Muscle layer of duodenum (tissue), 2 donors: ENCODE results near the gene SENP3.
A peak's percentile ranks its signal among the peaks of the same experiment; 100 is the strongest.

ENCODE experiments used
- H3K27ac ChIP-seq: one replicate; pipeline ENCODE4 v1.7.0; 2013; ENCODE audit warnings: mild to moderate bottlenecking, low read length
- H3K27me3 ChIP-seq: one replicate; pipeline ENCODE4 v1.7.0; 2013; ENCODE audit warnings: low read depth, mild to moderate bottlenecking, control low read depth, low read length
- H3K36me3 ChIP-seq, 2 donors: one replicate each; pipeline ENCODE4 v1.7.0; 2013; ENCODE audit warnings: low read length in 2 of 2, control low read depth in 1 of 2, mild to moderate bottlenecking in 1 of 2; ENCODE audit not compliant: insufficient read depth in 2 of 2, control insufficient read depth in 1 of 2
- H3K4me1 ChIP-seq, 2 donors: one replicate each; pipeline ENCODE4 v1.7.0; 2013; ENCODE audit warnings: low read length in 2 of 2, mild to moderate bottlenecking in 2 of 2, control low read depth in 1 of 2, moderate library complexity in 1 of 2; ENCODE audit not compliant: insufficient read depth in 2 of 2, control insufficient read depth in 1 of 2
- H3K4me3 ChIP-seq, 2 donors: one replicate each; pipeline ENCODE4 v1.7.0; 2013; ENCODE audit warnings: low read length in 2 of 2, low read depth in 1 of 2, mild to moderate bottlenecking in 1 of 2
- H3K9me3 ChIP-seq, 2 donors: one replicate each; pipeline ENCODE4 v1.7.0; 2013; ENCODE audit warnings: low read length in 2 of 2, control low read depth in 1 of 2, mild to moderate bottlenecking in 1 of 2; ENCODE audit not compliant: control insufficient read depth in 1 of 2
- donor health status: healthy.

The SENP3 gene

GRCh38 chr17:7541074-7541621, 20.6 kb upstream of the SENP3 start:
- H3K36me3 ChIP-seq: no peaks in the 10 kb centered on the region
- H3K4me3 ChIP-seq: no peak overlapping the region
- H3K27me3 ChIP-seq: no peaks in the 10 kb centered on the region
- no peak overlapping the region for H3K27ac ChIP-seq
- no peaks in the 10 kb centered on the region for H3K4me1 ChIP-seq
- H3K9me3 ChIP-seq: peaks cover 7 to 11% of the 10 kb centered on the region in 2 donors

- Histone ChIP-seq H3K4me3 (no peak overlapping the region), H3K27me3 (no peaks in the 10 kb centered on the region), H3K27ac (no peak overlapping the region), H3K9me3 (no peaks in the 10 kb centered on the region), H3K4me1 (peaks cover 0 to 12% of the 10 kb centered on the region in 2 donors), H3K36me3 (no peaks in the 10 kb centered on the region)
Observed at GRCh38 chr17:7544911-7545310, 16.8 kb upstream of the SENP3 start.

GRCh38 chr17:7548585-7549400, 12.9 kb upstream of the SENP3 start, which contains the start of gene TNFSF12:
Gene TNFSF12 (plus strand): TSS chr17:7549058. CDS start chr17:7549154, 96 bp downstream.
- Histone ChIP-seq H3K27me3 (no peaks in the 10 kb centered on the region), H3K27ac (peak within 1 kb of the TSS; percentile 77), H3K9me3 (no peaks in the 10 kb centered on the region), H3K4me1 (peaks cover 0 to 16% of the 10 kb centered on the region in 2 donors), H3K4me3 (peak within 1 kb of the TSS; percentile 87 to 91), H3K36me3 (peaks cover 0 to 15% of the 10 kb centered on the region in 2 donors)

GRCh38 chr17:7549401-7550055, 12.2 kb upstream of the SENP3 start:
- Histone ChIP-seq H3K27ac (peak overlapping the region; percentile 77), H3K4me1 (peaks cover 0 to 16% of the 10 kb centered on the region in 2 donors)

GRCh38 chr17:7550344-7550743, 11.4 kb upstream of the SENP3 start:
- H3K27me3 ChIP-seq: no peaks in the 10 kb centered on the region
- H3K4me1 ChIP-seq: peaks cover 0 to 16% of the 10 kb centered on the region in 2 donors
- peaks cover 0 to 18% of the 10 kb centered on the region in 2 donors for H3K36me3 ChIP-seq
- no peaks in the 10 kb centered on the region for H3K9me3 ChIP-seq
- H3K4me3 ChIP-seq: peak overlapping the region in 1 of 2 donors; percentile 91
- H3K27ac ChIP-seq: peak overlapping the region; percentile 77

More at GRCh38 chr17:7549401-7550055, 12.2 kb upstream of the SENP3 start:
- H3K36me3 ChIP-seq: peaks cover 0 to 18% of the 10 kb centered on the region in 2 donors
- H3K27me3 ChIP-seq: no peaks in the 10 kb centered on the region
- H3K9me3 ChIP-seq: no peaks in the 10 kb centered on the region
- H3K4me3 ChIP-seq: peak overlapping the region; percentile 64 to 91

- Histone ChIP-seq H3K27me3 (no peaks in the 10 kb centered on the region), H3K4me1 (peaks cover 0 to 16% of the 10 kb centered on the region in 2 donors), H3K27ac (no peak overlapping the region)
Observed at GRCh38 chr17:7551396-7551795, 10.3 kb upstream of the SENP3 start.

GRCh38 chr17:7552621-7553051, 9.1 kb upstream of the SENP3 start:
- no peak overlapping the region for H3K4me3 ChIP-seq
- peaks cover 3 to 23% of the 10 kb centered on the region in 2 donors for H3K4me1 ChIP-seq
- no peaks in the 10 kb centered on the region for H3K9me3 ChIP-seq
- peaks cover 0 to 18% of the 10 kb centered on the region in 2 donors for H3K36me3 ChIP-seq
- H3K27me3 ChIP-seq: no peaks in the 10 kb centered on the region
- H3K27ac ChIP-seq: no peak overlapping the region

More at GRCh38 chr17:7551396-7551795, 10.3 kb upstream of the SENP3 start:
- no peaks in the 10 kb centered on the region for H3K9me3 ChIP-seq
- H3K4me3 ChIP-seq: no peak overlapping the region
- H3K36me3 ChIP-seq: peaks cover 0 to 18% of the 10 kb centered on the region in 2 donors

GRCh38 chr17:7553356-7553755, 8.4 kb upstream of the SENP3 start:
- peaks cover 0 to 18% of the 10 kb centered on the region in 2 donors for H3K36me3 ChIP-seq
- no peak overlapping the region for H3K27ac ChIP-seq
- H3K4me1 ChIP-seq: peaks cover 6 to 27% of the 10 kb centered on the region in 2 donors
- H3K4me3 ChIP-seq: no peak overlapping the region
- no peaks in the 10 kb centered on the region for H3K27me3 ChIP-seq
- no peaks in the 10 kb centered on the region for H3K9me3 ChIP-seq

- H3K27ac ChIP-seq: no peak overlapping the region
- H3K27me3 ChIP-seq: no peaks in the 10 kb centered on the region
- H3K4me3 ChIP-seq: no peak overlapping the region
- H3K4me1 ChIP-seq: peaks cover 23 to 34% of the 10 kb centered on the region in 2 donors
- peaks cover 3 to 18% of the 10 kb centered on the region in 2 donors for H3K36me3 ChIP-seq
- no peaks in the 10 kb centered on the region for H3K9me3 ChIP-seq
Observed at GRCh38 chr17:7555320-7555948, 6.3 kb upstream of the SENP3 start.

- Histone ChIP-seq H3K4me3 (no peak overlapping the region), H3K27ac (no peak overlapping the region), H3K9me3 (no peaks in the 10 kb centered on the region), H3K36me3 (peaks cover 3 to 14% of the 10 kb centered on the region in 2 donors), H3K27me3 (no peaks in the 10 kb centered on the region), H3K4me1 (peaks cover 27 to 38% of the 10 kb centered on the region in 2 donors)
Observed at GRCh38 chr17:7556627-7557026, 5.1 kb upstream of the SENP3 start.
